Fibroblast of upper back skin (primary cell): ENCODE results near the gene LPAR3.

Experiments used
- DNase-seq: peaks from one replicate; pipeline ENCODE4 v3.0.0-alpha.2; 2013

Gene LPAR3

GRCh38 chr1:84899969-84900368, 7.0 kb upstream of the LPAR3 start:
- DNase-seq = no peak

DNA sequence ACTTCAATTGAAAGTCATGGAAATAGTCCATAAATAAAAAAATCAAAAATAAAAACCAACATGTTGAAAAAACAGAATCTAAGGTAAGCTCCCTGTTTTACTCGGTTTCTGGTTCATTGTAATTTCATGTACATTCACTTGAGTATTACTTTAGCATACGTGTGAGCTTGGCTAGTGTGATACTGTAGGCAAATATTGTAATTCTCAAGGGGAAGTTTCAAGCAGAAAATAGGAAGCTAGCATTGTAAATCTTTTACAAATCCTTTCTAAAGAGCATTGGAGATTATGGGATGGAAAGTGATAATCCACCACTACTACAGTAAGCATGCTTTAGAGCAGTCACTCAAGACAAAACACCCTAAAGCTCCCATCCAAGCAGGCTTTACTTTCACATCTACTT, 3.3 kb upstream of the LPAR3 start:
- DNase-seq = no peak

GRCh38 chr1:84890566-84890965, 2.4 kb downstream of the LPAR3 start:
- DNase-seq = no peak

GRCh38 chr1:84889437-84889836, 3.6 kb downstream of the LPAR3 start:
- DNase-seq = no peak

DNA sequence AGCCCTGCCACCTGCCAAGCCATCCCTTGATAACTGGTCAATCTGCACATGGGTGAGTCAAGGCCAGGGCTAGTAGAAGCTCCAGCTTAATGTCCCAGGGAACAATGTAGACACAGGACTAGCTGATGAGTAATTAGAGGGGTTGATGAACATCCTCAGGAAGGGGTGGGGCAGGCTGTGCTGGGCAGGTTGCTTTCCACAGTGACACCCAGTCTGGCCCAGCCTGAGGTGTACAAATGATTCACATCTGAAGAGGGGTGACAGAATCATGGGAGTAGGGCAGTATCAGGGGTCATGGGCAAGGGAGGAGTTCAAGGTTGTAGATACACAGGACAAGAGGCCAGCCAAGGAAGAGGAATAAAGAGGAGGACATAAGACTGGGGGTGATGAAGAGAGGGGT, 4.3 kb downstream of the LPAR3 start:
- DNase-seq = no peak

DNA sequence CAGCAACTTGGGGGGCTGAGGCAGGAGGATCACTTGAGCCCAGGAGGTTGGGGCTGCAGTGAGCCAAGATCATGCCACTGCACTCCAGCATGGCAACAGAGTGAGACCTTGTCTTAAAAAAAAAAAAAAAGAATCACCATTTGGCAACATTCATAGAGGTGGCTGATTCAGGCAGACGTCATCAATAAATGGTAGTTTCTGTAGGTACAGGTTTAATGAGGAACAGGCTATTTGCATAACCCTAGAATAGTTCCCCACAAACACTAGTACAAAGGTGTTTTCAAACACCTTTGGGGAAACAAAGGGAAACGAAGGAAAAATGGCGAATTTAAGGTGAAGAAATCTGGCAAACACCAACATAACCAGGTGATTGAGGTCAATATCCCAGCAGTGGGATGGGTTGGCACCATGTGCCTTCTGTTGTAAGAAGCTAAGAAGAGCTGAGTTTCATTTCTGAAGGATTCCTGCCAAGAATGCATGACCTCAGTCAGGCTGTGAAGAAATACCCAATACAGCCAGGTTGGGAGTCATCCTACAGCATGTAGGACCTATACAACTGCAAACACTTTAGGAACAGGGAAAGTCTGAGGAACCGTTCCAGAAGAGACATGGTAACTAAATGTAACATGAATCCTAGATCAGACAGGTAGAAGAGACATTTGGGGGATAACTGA, 5.6 kb downstream of the LPAR3 start:
- peak; percentile 35 for DNase-seq

DNA sequence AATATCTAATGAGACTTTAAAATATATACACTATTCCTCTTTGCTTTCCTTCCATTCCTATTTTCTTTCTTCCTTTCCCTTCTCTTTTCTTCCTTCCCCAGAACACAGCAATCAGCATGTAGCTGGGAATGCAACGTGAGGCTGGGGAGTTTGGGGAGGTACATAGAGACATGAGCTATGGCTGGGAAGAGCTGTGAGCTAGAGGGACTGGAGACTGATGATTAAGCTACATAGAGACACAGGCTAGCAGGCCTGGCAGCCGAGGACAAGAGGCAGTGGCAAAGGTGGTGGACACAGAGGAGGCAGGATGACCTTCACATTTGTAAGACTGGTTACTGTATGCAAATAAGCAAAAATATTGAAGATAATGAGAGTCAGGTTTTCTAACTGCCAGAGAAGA, 7.5 kb downstream of the LPAR3 start:
- no peak for DNase-seq

GRCh38 chr1:84884671-84885389, 8.2 kb downstream of the LPAR3 start:
- no peak for DNase-seq

DNA sequence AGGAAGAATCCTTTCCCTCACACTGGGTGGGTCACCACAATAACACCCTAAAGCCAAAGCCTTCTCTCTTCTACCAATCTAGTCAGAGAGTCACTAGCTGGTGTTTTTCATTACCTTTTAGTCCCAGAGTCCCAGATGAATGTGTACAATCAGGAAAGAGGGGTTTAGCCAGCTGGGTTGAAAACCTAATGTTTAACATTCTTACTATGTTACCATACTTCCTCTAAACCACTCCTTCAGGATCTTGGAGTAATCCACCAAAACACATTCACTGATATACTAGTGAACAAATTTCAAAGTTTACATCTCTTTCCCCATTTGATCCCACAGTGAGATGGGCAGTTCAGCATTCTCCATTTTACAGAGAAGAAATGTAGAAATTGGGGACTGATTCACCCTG, 9.7 kb downstream of the LPAR3 start:
- peak; percentile 25 for DNase-seq

DNA sequence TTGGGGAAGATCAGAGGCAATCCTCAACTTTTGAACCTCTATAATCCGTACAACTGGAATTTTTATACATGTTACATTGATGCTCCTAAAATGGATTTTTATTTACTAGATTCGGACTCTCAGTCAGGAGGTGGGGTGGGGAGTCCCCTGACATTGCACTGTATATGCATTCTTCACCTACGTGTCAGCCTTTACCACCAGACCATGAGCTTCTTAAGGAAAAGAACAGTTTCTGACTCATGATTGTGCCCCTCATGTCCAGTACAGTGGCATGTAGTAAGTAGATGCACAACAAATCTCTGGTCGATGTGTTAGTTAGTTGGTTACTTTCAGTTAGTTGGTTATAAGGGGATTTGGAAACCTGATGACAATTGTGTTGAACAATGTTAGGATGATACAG, 15.4 kb downstream of the LPAR3 start:
- DNase-seq = peak; percentile 43

GRCh38 chr1:84876353-84876752, 16.7 kb downstream of the LPAR3 start:
- no peak for DNase-seq

- no peak for DNase-seq
Measured at GRCh38 chr1:84873366-84873765, 19.6 kb downstream of the LPAR3 start.

- DNase-seq = no peak
Measured at GRCh38 chr1:84872696-84873355, 20.2 kb downstream of the LPAR3 start.

- no peak for DNase-seq
Measured at GRCh38 chr1:84871181-84871580, 21.8 kb downstream of the LPAR3 start.

- DNase-seq = no peak
Measured at GRCh38 chr1:84870591-84870990, 22.4 kb downstream of the LPAR3 start.

DNA sequence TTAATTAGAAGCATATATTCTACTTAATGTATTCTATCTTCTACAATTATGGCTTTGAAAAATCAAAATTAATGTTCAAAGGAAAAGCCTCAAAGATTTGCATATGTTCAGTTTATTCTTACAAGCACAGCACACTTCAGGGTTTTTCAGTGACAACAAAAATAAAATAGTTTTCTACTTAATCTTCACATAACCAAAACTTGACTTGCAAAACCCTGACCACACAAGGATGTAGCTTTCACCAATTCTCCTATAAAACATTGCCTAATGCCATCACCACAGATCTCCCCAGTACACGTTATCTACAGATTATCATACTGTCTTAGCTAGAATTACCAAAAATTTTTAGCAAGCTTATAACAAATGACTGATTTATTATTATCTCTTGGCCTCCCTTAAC, 23.3 kb downstream of the LPAR3 start:
- DNase-seq = peak; percentile 53

DNA sequence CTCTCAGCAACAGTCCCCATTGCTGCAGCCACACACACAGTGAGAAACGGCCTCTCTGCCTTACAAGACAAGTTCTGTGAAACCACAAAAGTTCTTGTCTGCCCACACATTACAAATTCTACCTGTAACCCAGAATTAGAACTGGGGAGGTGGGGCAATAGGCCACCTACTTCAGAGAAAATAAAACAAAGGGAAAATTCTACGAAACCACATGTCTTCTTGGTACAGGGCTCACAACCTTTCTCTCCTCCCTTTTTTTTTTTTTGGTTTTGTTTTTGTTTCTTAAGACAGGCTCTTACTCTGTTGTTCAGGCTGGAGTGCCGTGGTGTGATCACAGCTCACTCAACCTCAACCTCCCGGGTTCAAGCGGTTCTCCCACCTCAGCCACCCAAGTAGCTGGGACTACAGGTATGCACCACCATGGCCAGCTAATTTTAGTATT, 30.2 kb downstream of the LPAR3 start:
- no peak for DNase-seq

- DNase-seq = no peak
Measured at GRCh38 chr1:84861988-84862644, 30.9 kb downstream of the LPAR3 start.

GRCh38 chr1:84861516-84861915, 31.5 kb downstream of the LPAR3 start:
- no peak for DNase-seq

- DNase-seq = no peak
Measured at GRCh38 chr1:84859866-84860265, 33.1 kb downstream of the LPAR3 start.

DNA sequence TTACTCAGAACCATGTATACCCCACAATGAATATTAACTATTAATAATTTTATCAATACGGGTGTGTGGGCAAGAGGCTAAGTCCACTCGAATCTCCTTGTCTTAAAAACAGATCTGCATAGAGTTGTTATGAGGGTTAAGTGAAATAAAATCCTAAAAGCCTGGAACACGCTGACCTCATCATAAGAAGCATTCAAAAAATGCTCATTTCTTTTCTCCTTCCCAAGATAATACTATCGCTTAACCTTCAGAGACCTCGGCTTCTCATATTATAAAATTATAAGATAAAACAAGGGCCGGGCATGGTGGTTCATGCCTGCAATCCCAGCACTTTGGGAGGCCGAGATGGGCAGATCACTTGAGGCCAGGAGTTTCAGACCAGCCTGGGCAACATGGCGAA, 35.1 kb downstream of the LPAR3 start:
- DNase-seq = no peak

DNA sequence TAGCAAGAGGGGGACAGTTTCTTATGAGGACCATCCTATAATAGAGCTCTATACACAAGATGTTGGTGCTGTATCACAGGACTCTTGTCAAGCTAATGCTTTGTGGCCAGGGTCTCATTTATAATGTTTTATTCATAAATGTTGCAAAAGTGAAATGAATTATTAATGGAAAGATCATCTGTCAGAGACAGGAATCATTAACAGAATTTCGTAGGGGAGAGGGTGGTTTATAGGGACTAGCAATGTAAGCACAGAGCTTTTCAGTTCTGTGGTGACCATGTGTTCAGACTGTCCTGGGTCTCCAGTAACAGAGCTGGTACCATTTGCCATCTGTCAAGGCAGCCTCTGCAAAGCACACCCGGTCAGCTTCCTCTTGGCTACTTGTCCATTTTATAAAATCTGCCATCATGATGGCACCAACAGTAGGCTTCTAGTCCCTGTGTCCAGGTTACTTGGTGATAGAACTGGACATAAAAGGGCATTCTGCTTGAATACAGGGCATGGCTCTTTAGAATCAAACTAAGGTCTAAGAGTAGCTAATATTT, 36.2 kb downstream of the LPAR3 start:
- no peak for DNase-seq
